Endothelial cell (in vitro differentiated cells): ENCODE results near the gene MME. TPM values are rescaled to one million over a fixed set of nuclear protein-coding genes. Genes with fewer than 3 reads are reported as not detected.

Experiments used
- DNase-seq: peaks from one replicate; pipeline ENCODE4 v3.0.0; 2021; ENCODE audit warnings: low spot score
- H3K27ac Mint-ChIP-seq: one replicate; pipeline ENCODE4 v1.8.0; 2021; ENCODE audit warnings: mixed read lengths, inconsistent platforms; ENCODE audit not compliant: unreplicated experiment
- H3K27me3 Mint-ChIP-seq: one replicate; pipeline ENCODE4 v1.8.0; 2021; ENCODE audit warnings: mild to moderate bottlenecking, moderate library complexity, mixed read lengths, inconsistent platforms; ENCODE audit not compliant: unreplicated experiment
- H3K36me3 Mint-ChIP-seq: one replicate; pipeline ENCODE4 v1.8.0; 2021; ENCODE audit warnings: mild to moderate bottlenecking, low read depth, mixed read lengths, inconsistent platforms; ENCODE audit not compliant: unreplicated experiment
- H3K4me1 Mint-ChIP-seq: one replicate; pipeline ENCODE4 v1.8.0; 2021; ENCODE audit warnings: mild to moderate bottlenecking, mixed read lengths, inconsistent platforms; ENCODE audit not compliant: unreplicated experiment
- H3K4me3 Mint-ChIP-seq: one replicate; pipeline ENCODE4 v1.8.0; 2021; ENCODE audit warnings: mild to moderate bottlenecking, mixed read lengths, inconsistent platforms; ENCODE audit not compliant: unreplicated experiment
- H3K9me3 Mint-ChIP-seq: one replicate; pipeline ENCODE4 v1.8.0; 2021; ENCODE audit warnings: mixed read lengths, inconsistent platforms; ENCODE audit not compliant: unreplicated experiment
- CTCF ChIP-seq: fragments of 200-600 bp; sonication (generic); IDR thresholded peaks from one replicate; pipeline ENCODE4 v1.5.0; 2021; ENCODE audit warnings: antibody characterized with exemption; ENCODE audit not compliant: unreplicated experiment
- total RNA-seq: library from RNA; stranded (reverse); fragmentation: NEBNext Ultra II Directional; extraction: Animal tissue kit (Norgen Biotek cat#: 25700); gene quantifications from one replicate; pipeline ENCODE4 v1.2.1, GENCODE V29; 2021; ENCODE audit not compliant: unreplicated experiment

Gene MME
- total RNA-seq, 1 donor from 2014 or later: 4.7 TPM

DNA sequence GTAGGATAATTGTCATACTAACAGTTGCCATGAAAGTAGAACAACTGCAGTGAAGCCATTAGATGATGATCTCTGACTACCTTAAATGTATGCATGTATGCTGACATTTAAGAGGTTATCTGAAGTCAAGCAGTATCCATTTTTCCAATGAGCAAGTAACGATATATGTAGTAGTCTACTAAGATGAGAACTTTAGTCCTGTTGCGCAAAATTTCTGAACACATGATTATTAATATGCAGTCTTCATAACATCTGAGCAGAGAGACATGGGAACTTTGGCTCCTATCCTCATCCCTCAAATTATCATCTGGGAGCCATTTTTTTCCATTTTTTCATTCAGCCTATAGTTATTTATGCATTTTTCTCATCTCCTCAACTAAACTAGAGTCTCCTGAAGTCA lies 79.2 kb downstream of the MME start:
- Mint-ChIP-seq H3K9me3 (no peaks in the 10 kb centered on the region), H3K36me3 (no peaks in the 10 kb centered on the region), H3K4me1 (no peaks in the 10 kb centered on the region), H3K4me3 (no peak overlapping the region), H3K27me3 (no peaks in the 10 kb centered on the region), H3K27ac (no peak overlapping the region)
- TF ChIP-seq CTCF: no peak
- no peak for DNase-seq

DNA sequence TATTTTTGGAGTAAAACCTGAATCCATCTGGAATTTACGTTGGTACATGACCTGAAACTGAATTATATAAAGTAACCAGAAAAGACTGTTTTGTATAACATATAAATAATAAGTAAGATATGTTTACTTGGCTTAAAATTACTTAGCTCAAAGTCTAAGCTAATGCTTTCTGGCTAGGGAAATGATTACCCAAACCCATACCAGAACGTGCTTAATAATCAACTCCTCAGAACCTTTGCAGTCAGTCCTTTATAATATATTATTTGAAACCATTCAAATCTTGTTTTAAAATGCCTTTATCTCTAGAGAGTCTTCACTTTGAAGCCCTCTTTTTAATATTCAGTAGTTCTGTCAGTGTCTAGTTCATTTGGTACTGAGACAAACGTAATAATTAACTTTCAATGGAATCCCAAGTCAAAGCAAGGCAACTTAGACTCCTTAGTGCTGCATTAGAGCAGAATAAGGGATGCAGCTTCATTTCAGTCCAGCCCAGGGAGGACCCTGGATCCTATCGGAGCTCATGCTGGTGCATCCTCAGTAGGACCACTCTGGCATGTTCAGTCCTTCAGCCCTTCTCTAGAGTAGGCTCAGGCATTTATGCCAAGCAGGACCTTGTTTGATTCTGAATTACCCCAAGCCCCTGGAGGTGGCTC lies 81.6 kb downstream of the MME start:
- Mint-ChIP-seq H3K36me3 (no peaks in the 10 kb centered on the region), H3K4me3 (no peak overlapping the region), H3K27ac (no peak overlapping the region), H3K9me3 (no peaks in the 10 kb centered on the region), H3K4me1 (no peaks in the 10 kb centered on the region), H3K27me3 (no peaks in the 10 kb centered on the region)
- TF ChIP-seq CTCF: no peak
- no peak for DNase-seq

DNA sequence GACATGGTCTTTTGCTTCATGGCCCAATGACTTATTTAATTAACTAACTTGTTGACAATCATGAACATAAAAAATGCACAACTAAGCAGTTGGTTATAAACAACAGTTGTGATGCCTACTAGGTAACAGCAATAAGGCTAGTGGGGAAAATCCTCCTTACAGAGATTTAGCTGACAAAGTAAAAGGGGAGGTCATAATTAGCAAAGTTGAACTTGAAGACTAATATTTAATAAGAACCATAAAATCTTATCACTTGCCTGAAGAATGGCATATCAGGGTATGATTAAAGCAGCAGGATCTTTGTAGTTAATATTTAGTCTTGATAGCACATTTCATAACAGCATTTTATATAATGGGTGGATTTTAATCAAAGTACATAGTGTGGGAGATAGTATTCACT lies 84.2 kb downstream of the MME start:
- H3K4me1 Mint-ChIP-seq: no peaks in the 10 kb centered on the region
- no peaks in the 10 kb centered on the region for H3K9me3 Mint-ChIP-seq
- TF ChIP-seq CTCF: no peak
- H3K4me3 Mint-ChIP-seq: no peak overlapping the region
- no peak for DNase-seq
- no peak overlapping the region for H3K27ac Mint-ChIP-seq
- no peaks in the 10 kb centered on the region for H3K27me3 Mint-ChIP-seq
- H3K36me3 Mint-ChIP-seq: no peaks in the 10 kb centered on the region

GRCh38 chr3:155166441-155166840 lies 86.3 kb downstream of the MME start:
- Mint-ChIP-seq H3K4me3 (no peak overlapping the region), H3K4me1 (no peaks in the 10 kb centered on the region), H3K36me3 (no peaks in the 10 kb centered on the region), H3K27ac (no peak overlapping the region), H3K27me3 (no peaks in the 10 kb centered on the region), H3K9me3 (no peaks in the 10 kb centered on the region)
- DNase-seq: no peak
- no peak for TF ChIP-seq CTCF

GRCh38 chr3:155169197-155169596 lies 89.1 kb downstream of the MME start:
- H3K27ac Mint-ChIP-seq: no peak overlapping the region
- no peaks in the 10 kb centered on the region for H3K4me1 Mint-ChIP-seq
- H3K27me3 Mint-ChIP-seq: no peaks in the 10 kb centered on the region
- no peak for TF ChIP-seq CTCF
- no peak overlapping the region for H3K4me3 Mint-ChIP-seq
- no peak for DNase-seq
- H3K9me3 Mint-ChIP-seq: no peaks in the 10 kb centered on the region
- H3K36me3 Mint-ChIP-seq: no peaks in the 10 kb centered on the region
